Measurements from ENCODE around the gene ZC3H7B. TPM values are rescaled to one million over a fixed set of nuclear protein-coding genes. Genes with fewer than 3 reads are reported as not detected.

Gene ZC3H7B, protein sequence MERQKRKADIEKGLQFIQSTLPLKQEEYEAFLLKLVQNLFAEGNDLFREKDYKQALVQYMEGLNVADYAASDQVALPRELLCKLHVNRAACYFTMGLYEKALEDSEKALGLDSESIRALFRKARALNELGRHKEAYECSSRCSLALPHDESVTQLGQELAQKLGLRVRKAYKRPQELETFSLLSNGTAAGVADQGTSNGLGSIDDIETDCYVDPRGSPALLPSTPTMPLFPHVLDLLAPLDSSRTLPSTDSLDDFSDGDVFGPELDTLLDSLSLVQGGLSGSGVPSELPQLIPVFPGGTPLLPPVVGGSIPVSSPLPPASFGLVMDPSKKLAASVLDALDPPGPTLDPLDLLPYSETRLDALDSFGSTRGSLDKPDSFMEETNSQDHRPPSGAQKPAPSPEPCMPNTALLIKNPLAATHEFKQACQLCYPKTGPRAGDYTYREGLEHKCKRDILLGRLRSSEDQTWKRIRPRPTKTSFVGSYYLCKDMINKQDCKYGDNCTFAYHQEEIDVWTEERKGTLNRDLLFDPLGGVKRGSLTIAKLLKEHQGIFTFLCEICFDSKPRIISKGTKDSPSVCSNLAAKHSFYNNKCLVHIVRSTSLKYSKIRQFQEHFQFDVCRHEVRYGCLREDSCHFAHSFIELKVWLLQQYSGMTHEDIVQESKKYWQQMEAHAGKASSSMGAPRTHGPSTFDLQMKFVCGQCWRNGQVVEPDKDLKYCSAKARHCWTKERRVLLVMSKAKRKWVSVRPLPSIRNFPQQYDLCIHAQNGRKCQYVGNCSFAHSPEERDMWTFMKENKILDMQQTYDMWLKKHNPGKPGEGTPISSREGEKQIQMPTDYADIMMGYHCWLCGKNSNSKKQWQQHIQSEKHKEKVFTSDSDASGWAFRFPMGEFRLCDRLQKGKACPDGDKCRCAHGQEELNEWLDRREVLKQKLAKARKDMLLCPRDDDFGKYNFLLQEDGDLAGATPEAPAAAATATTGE
- 64.1 TPM for total RNA-seq

DNA sequence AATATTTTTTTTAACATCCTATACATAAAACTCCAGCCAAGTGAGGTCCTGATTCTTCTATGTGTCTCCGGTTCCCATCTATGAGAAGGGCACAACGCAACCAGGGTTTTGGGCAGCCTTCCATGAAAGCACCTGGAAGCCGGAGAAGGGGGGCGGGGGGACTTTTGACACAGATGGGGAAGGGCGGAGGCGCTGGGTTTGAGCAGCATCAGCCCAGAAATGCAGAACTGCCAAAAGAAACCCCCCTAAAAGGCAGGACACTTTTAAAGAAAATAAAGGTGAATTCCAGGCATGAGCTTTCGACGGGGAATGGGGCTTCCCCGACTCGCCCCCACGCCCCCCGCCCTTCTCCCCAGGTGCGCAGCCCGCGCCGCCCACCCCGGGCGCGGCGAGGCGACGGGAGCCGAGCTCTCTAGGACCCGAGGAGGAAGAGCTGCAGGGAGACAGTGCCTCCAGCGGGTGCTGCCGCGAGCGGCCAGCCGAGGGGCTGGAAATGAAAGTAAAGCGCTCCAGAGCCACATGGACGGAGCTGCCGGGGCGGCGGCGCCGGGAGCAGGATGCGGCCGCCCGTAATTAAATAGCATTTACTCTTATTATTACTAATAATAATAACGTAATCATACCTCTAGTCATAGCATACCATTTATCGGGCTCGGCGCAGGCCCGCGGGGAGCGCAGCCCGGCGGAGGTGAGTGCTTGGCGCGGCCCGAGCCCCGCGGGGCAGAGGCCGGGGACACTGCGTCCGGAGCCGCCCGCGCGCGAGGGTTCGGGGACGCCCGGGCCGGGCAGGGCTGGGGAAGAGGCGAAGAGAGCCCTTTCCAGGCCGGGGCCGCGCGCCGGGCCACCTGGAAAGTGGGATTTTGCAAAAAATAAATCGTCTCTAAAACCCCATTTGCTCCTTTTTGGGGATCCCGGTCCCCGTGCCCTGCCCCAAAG is at the start of gene ZC3H7B:
Gene ZC3H7B (plus strand): TSS at position 441 of the 936 bp plus-strand sequence. CDS start 19,136 bp downstream, outside the sequence.

DNA sequence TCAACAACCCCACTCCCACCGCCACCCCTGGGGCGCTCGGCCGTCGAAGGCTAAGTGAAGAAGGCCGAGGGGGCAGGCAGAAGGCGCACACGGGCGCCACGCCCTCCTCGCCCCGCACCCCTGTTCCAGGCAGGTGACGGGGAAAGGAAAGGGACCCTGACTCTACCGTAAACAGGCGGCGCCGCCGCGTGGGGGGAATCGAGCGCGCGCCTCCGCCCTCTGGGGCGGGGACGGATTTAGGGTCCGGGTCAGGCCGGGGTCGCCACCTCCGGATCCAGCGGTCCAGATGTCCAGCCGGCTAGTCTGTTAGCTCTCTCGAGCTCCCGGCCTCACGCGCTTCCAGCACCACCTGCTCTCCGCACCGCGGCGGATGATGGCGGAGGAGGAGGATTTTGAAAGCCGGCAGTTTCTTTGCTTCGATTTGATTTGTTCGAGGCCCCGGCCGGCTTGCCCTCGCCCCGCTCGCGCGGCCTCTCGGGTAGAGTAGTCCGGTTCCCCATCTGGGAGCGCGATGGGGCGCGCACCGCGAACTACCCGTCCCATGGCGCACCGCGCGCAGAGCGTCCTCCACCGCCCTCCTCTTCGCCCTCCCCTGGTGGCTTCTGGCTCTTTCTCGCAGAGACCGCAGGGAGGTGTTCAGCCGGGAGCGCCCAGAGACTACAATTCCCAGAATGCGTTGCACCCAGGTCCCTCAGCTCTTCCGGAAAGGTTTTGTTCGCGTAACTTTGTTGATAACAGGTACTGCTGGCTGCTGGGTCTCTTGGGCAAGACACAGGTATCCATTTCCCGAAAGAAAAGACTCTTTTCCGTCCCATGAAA is 15.3 kb upstream of the ZC3H7B start, which contains the start of gene RANGAP1:
Gene RANGAP1 (minus strand): TSS at position 368 of the 819 bp plus-strand sequence. CDS start 5,143 bp downstream, outside the sequence.

DNA sequence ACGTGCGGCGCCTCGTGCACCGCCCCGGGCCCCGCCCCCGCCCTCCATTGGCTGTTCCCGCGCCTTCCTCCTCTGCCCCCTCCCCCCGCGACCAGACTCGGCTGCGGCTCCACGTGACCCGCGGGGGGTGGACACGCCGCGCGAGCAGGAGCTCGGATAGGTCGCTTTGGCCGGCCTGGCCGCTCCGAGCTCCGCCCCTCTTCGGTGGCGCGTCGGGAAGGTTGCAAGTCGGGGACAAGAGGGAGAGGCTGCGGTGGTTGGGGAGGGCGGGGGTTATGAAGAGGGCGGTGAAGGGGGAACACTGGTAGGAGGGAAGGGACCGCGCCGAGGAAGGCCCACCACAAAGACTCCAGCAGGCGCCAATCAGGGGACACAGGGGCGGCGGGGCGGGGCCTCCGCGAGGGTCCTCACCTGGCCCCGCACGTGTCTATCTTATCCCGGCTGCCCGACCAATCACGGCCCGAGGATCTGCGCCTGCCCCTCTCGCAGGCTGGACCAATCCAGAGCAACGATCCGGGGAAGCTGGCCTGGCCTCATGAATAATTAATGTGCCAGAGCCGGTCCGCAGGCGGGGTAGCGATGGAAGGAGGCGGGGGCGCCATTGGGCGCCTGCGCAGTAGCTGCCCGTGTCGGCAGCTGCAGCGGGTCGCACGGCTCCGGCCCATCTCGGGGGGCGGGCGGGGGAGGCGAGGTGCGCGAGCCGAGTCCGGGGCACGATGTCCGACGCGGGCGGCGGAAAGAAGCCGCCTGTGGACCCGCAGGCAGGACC is 80.2 kb downstream of the ZC3H7B start, which contains the start of gene TEF:
Gene TEF (plus strand): TSS at position 614 of the 769 bp plus-strand sequence. CDS start 103 bp downstream, at position 717.

Small RNA genes lying within 50 kb of the gene (small RNA-seq; reads per million reads assigned to genes)
- gene MIR6889 = not detected
- not detected for gene RNU6-495P

Other genes starting within 250 kb of the ZC3H7B start
- 63.0 TPM for gene EP300, start 208.9 kb upstream of the ZC3H7B start, total RNA-seq
- 26.8 TPM for gene L3MBTL2, start 96.2 kb upstream of the ZC3H7B start, total RNA-seq
- 3.7 TPM for gene CHADL, start 60.6 kb upstream of the ZC3H7B start, total RNA-seq
- gene RANGAP1, start 15.3 kb upstream of the ZC3H7B start, total RNA-seq = 61.4 TPM
- gene TEF, start 80.4 kb downstream of the ZC3H7B start, total RNA-seq = 8.5 TPM
- 18.9 TPM for gene TOB2, start 145.3 kb downstream of the ZC3H7B start, total RNA-seq
- gene PHF5A, start 167.2 kb downstream of the ZC3H7B start, total RNA-seq = 35.1 TPM
- 124 TPM for gene ACO2, start 167.6 kb downstream of the ZC3H7B start, total RNA-seq
- 27.7 TPM for gene POLR3H, start 242.9 kb downstream of the ZC3H7B start, total RNA-seq